A549 (cell line): ENCODE data around the gene SLC26A1.

Experiments
- BCL3 ChIP-seq: fragments of >200 bp; sonication (Bioruptor Twin); formaldehyde crosslinking; IDR thresholded peaks from 3 replicates; pipeline ENCODE4 v1.6.1; 2016
- CEBPB ChIP-seq, 2 experiments: fragments of >200 bp in 1 of 2; sonication (Bioruptor Twin) in 1 of 2; formaldehyde crosslinking in 1 of 2; IDR thresholded peaks; 2 replicates each; pipeline ENCODE4 v1.6.1; 2012 to 2016
- CHD2 ChIP-seq: fragments of 150-350 bp; IDR thresholded peaks from 2 replicates; pipeline ENCODE4 v1.6.1; 2014; ENCODE audit warnings: low read length; ENCODE audit not compliant: partially characterized antibody
- HEYL ChIP-seq: fragments of 250-450 bp; sonication (Bioruptor Pico); IDR thresholded peaks from 2 replicates; pipeline ENCODE4 v1.8.0; 2021; ENCODE audit warnings: mild to moderate bottlenecking, moderate library complexity
- TFCP2L1 ChIP-seq: fragments of 250-450 bp; sonication (Bioruptor Pico); IDR thresholded peaks from 2 replicates; pipeline ENCODE4 v1.5.0; 2021; ENCODE audit warnings: mild to moderate bottlenecking

- no peak for TF ChIP-seq HEYL (CRISPR knock-in tag)
- TF ChIP-seq BCL3: no peak
- no peak for TF ChIP-seq TFCP2L1 (CRISPR knock-in tag)
- TF ChIP-seq CEBPB (IDR thresholded peaks at IDR 0.05): no peak
- TF ChIP-seq CHD2: no peak
Observed at GRCh38 chr4:1022739-1023066, 29.5 kb upstream of the SLC26A1 start.
